ENCODE results near the gene GNAO1.
"Not testable (repeated sequence)": the region's sequence is repeated elsewhere in the genome, so short reads cannot be mapped to it uniquely, and the experiment has no call there.

Gene GNAO1

GRCh38 chr16:56369202-56369601, 177.9 kb downstream of the GNAO1 start:
- DNase-seq = no peak

- no peak for DNase-seq
These were observed 179.0 kb downstream of the GNAO1 start for GRCh38 chr16:56370185-56370874.

- DNase-seq = no peak
These were observed 179.8 kb downstream of the GNAO1 start for GRCh38 chr16:56370875-56371659.

- no peak for DNase-seq
These were observed 180.3 kb downstream of the GNAO1 start for GRCh38 chr16:56371660-56371937.

GRCh38 chr16:56372013-56372634, 180.8 kb downstream of the GNAO1 start:
- DNase-seq = no peak

GRCh38 chr16:56373003-56373402, 181.7 kb downstream of the GNAO1 start:
- DNase-seq = no peak

GRCh38 chr16:56375792-56376191, 184.5 kb downstream of the GNAO1 start:
- not testable (repeated sequence) for DNase-seq

- not testable (repeated sequence) for DNase-seq
These were observed 187.8 kb downstream of the GNAO1 start for GRCh38 chr16:56379044-56379443.

- not testable (repeated sequence) for DNase-seq
These were observed 189.6 kb downstream of the GNAO1 start for GRCh38 chr16:56380778-56381485.

- no peak for DNase-seq
These were observed 191.2 kb downstream of the GNAO1 start for GRCh38 chr16:56382459-56382858.

- peak; percentile 84 for DNase-seq
These were observed 191.6 kb downstream of the GNAO1 start for GRCh38 chr16:56382901-56383355.

GRCh38 chr16:56384074-56384721, 192.9 kb downstream of the GNAO1 start:
- DNase-seq = no peak

GRCh38 chr16:56387396-56387795, 196.1 kb downstream of the GNAO1 start:
- no peak for DNase-seq

GRCh38 chr16:56388209-56388608, 196.9 kb downstream of the GNAO1 start:
- DNase-seq = no peak

- no peak for DNase-seq
These were observed 198.3 kb downstream of the GNAO1 start for GRCh38 chr16:56389554-56389953.

- DNase-seq = not testable (repeated sequence)
These were observed 205.4 kb downstream of the GNAO1 start for GRCh38 chr16:56396724-56397123.

GRCh38 chr16:56399047-56399446, 207.8 kb downstream of the GNAO1 start:
- no peak for DNase-seq

- DNase-seq = no peak
These were observed 208.2 kb downstream of the GNAO1 start for GRCh38 chr16:56399486-56399885.

- DNase-seq = no peak
These were observed 209.2 kb downstream of the GNAO1 start for GRCh38 chr16:56400458-56400857.

GRCh38 chr16:56401482-56401881, 210.2 kb downstream of the GNAO1 start:
- peak; percentile 69 for DNase-seq

GRCh38 chr16:56405977-56406672, 214.8 kb downstream of the GNAO1 start:
- DNase-seq = no peak

Data from islet precursor cell (in vitro differentiated cells).